ENCODE measurements around the gene SLC12A7. TPM values are rescaled to one million over a fixed set of nuclear protein-coding genes. Genes with fewer than 3 reads are reported as not detected.

The SLC12A7 gene
- total and polyA plus RNA-seq, 4 experiments from 2014 or later: 11.7 to 32.9 (median 26.5) TPM

GRCh38 chr5:1013948-1014301 lies 97.9 kb downstream of the SLC12A7 start:
- Histone ChIP-seq H3K27ac (ENCODE audit: low read depth, low read length) (no peak overlapping the region), H3K4me1 (ENCODE audit: insufficient read depth, low read length) (peaks cover 8% of the 10 kb centered on the region), H3K4me3 (ENCODE audit: low read length in 2 of 2) (no peak overlapping the region), H3K9me3 (ENCODE audit: control insufficient read depth in 1 of 2, low read length in 2 of 2) (no peaks in the 10 kb centered on the region), H3K36me3 (ENCODE audit: insufficient read depth, low read length) (no peaks in the 10 kb centered on the region), H3K27me3 (ENCODE audit: insufficient read depth, low read length) (peaks cover 16% of the 10 kb centered on the region)
- no peaks in the 10 kb centered on the region for H3K36me3 Mint-ChIP-seq
- no peak overlapping the region for H3K27ac Mint-ChIP-seq
- intact Hi-C loops (cut with micrococcal nuclease): no loop called here
- H3K27me3 Mint-ChIP-seq: peaks cover 14 to 18% of the 10 kb centered on the region in 2 donors
- H3K4me3 Mint-ChIP-seq: no peak overlapping the region
- DNase-seq: no peak
- peaks cover 2 to 11% (median 7%) of the 10 kb centered on the region in 4 donors for H3K4me1 Mint-ChIP-seq
- ChIA-PET POLR2A (ENCODE audit: partially characterized antibody) (no interaction called here), CTCF (ENCODE audit: partially characterized antibody) (no interaction called here)
- no peaks in the 10 kb centered on the region for H3K9me3 Mint-ChIP-seq

- Mint-ChIP-seq H3K27me3 (peaks cover 14 to 18% of the 10 kb centered on the region in 2 donors), H3K9me3 (no peaks in the 10 kb centered on the region), H3K27ac (no peak overlapping the region), H3K4me3 (no peak overlapping the region), H3K4me1 (peaks cover 2 to 11% (median 7%) of the 10 kb centered on the region in 4 donors), H3K36me3 (no peaks in the 10 kb centered on the region)
- H3K4me1 ChIP-seq (ENCODE audit: insufficient read depth, low read length): peaks cover 8% of the 10 kb centered on the region
- no peaks in the 10 kb centered on the region for H3K36me3 ChIP-seq (ENCODE audit: insufficient read depth, low read length)
- H3K4me3 ChIP-seq (ENCODE audit: low read length in 2 of 2): no peak overlapping the region
- ChIA-PET POLR2A (ENCODE audit: partially characterized antibody) (no interaction called here), CTCF (ENCODE audit: partially characterized antibody) (no interaction called here)
- no peaks in the 10 kb centered on the region for H3K9me3 ChIP-seq (ENCODE audit: control insufficient read depth in 1 of 2, low read length in 2 of 2)
- H3K27me3 ChIP-seq (ENCODE audit: insufficient read depth, low read length): peaks cover 17% of the 10 kb centered on the region
- intact Hi-C loops (cut with micrococcal nuclease): no loop called here
- no peak for DNase-seq
- H3K27ac ChIP-seq (ENCODE audit: low read depth, low read length): no peak overlapping the region
Observed at GRCh38 chr5:1013238-1013947, 98.5 kb downstream of the SLC12A7 start.

- H3K27me3 ChIP-seq (ENCODE audit: insufficient read depth, low read length): peaks cover 22% of the 10 kb centered on the region
- Mint-ChIP-seq H3K36me3 (no peaks in the 10 kb centered on the region), H3K9me3 (no peaks in the 10 kb centered on the region), H3K4me1 (peaks cover 2 to 13% (median 7%) of the 10 kb centered on the region in 4 donors), H3K4me3 (no peak overlapping the region), H3K27me3 (peaks cover 17 to 21% of the 10 kb centered on the region in 2 donors), H3K27ac (no peak overlapping the region)
- no peak overlapping the region for H3K4me3 ChIP-seq (ENCODE audit: low read length in 2 of 2)
- no peak overlapping the region for H3K27ac ChIP-seq (ENCODE audit: low read depth, low read length)
- intact Hi-C loops (cut with micrococcal nuclease): no loop called here
- H3K4me1 ChIP-seq (ENCODE audit: insufficient read depth, low read length): peaks cover 8% of the 10 kb centered on the region
- DNase-seq: no peak
- POLR2A ChIA-PET (ENCODE audit: partially characterized antibody): no interaction called here
- CTCF ChIA-PET (ENCODE audit: partially characterized antibody): no interaction called here
- no peaks in the 10 kb centered on the region for H3K36me3 ChIP-seq (ENCODE audit: insufficient read depth, low read length)
- no peaks in the 10 kb centered on the region for H3K9me3 ChIP-seq (ENCODE audit: control insufficient read depth in 1 of 2, low read length in 2 of 2)
Observed at GRCh38 chr5:1012900-1013237, 99.0 kb downstream of the SLC12A7 start.

- Histone ChIP-seq H3K27ac (ENCODE audit: low read depth, low read length) (no peak overlapping the region), H3K9me3 (ENCODE audit: control insufficient read depth in 1 of 2, low read length in 2 of 2) (no peaks in the 10 kb centered on the region), H3K36me3 (ENCODE audit: insufficient read depth, low read length) (no peaks in the 10 kb centered on the region), H3K4me1 (ENCODE audit: insufficient read depth, low read length) (peaks cover 8% of the 10 kb centered on the region), H3K4me3 (ENCODE audit: low read length in 2 of 2) (no peak overlapping the region), H3K27me3 (ENCODE audit: insufficient read depth, low read length) (peaks cover 24% of the 10 kb centered on the region)
- intact Hi-C loops (cut with micrococcal nuclease): no loop called here
- ChIA-PET CTCF (ENCODE audit: partially characterized antibody) (interaction anchor here (1.4 kb wide), 1 partner anchor 91 kb away, joined by 3 read pairs; no protein-coding TSS in a partner anchor), POLR2A (ENCODE audit: partially characterized antibody) (no interaction called here)
- H3K4me3 Mint-ChIP-seq: no peak overlapping the region
- H3K4me1 Mint-ChIP-seq: peaks cover 2 to 18% (median 8%) of the 10 kb centered on the region in 4 donors
- no peaks in the 10 kb centered on the region for H3K9me3 Mint-ChIP-seq
- H3K27me3 Mint-ChIP-seq: peaks cover 20 to 24% of the 10 kb centered on the region in 2 donors
- H3K27ac Mint-ChIP-seq: no peak overlapping the region
- no peaks in the 10 kb centered on the region for H3K36me3 Mint-ChIP-seq
- no peak for DNase-seq
Observed at GRCh38 chr5:1012313-1012841, 99.5 kb downstream of the SLC12A7 start.

- no peak overlapping the region for H3K27ac Mint-ChIP-seq
- H3K9me3 Mint-ChIP-seq: no peaks in the 10 kb centered on the region
- no peak overlapping the region for H3K27ac ChIP-seq (ENCODE audit: low read depth, low read length)
- H3K27me3 Mint-ChIP-seq: peaks cover 23 to 29% of the 10 kb centered on the region in 2 donors
- POLR2A ChIA-PET (ENCODE audit: partially characterized antibody): no interaction called here
- peaks cover 24% of the 10 kb centered on the region for H3K27me3 ChIP-seq (ENCODE audit: insufficient read depth, low read length)
- H3K4me3 Mint-ChIP-seq: peak overlapping the region in 2 of 8 donors; percentile 25 to 27
- no peaks in the 10 kb centered on the region for H3K36me3 ChIP-seq (ENCODE audit: insufficient read depth, low read length)
- peaks cover 8% of the 10 kb centered on the region for H3K4me1 ChIP-seq (ENCODE audit: insufficient read depth, low read length)
- no peaks in the 10 kb centered on the region for H3K36me3 Mint-ChIP-seq
- peaks cover 2 to 22% (median 8%) of the 10 kb centered on the region in 4 donors for H3K4me1 Mint-ChIP-seq
- DNase-seq: no peak
- no peaks in the 10 kb centered on the region for H3K9me3 ChIP-seq (ENCODE audit: control insufficient read depth in 1 of 2, low read length in 2 of 2)
- H3K4me3 ChIP-seq (ENCODE audit: low read length in 2 of 2): no peak overlapping the region
- CTCF ChIA-PET (ENCODE audit: partially characterized antibody): interaction anchor here (1.4 kb wide), 1 partner anchor 90 kb away, joined by 3 read pairs; no protein-coding TSS in a partner anchor
- intact Hi-C loops (cut with micrococcal nuclease): no loop called here
Observed at GRCh38 chr5:1011741-1012312, 100.0 kb downstream of the SLC12A7 start.

GRCh38 chr5:1011226-1011631 lies 100.6 kb downstream of the SLC12A7 start:
- no peak overlapping the region for H3K27ac Mint-ChIP-seq
- peaks cover 2 to 28% (median 8%) of the 10 kb centered on the region in 4 donors for H3K4me1 Mint-ChIP-seq
- peaks cover 23 to 34% of the 10 kb centered on the region in 2 donors for H3K27me3 Mint-ChIP-seq
- Histone ChIP-seq H3K9me3 (ENCODE audit: control insufficient read depth in 1 of 2, low read length in 2 of 2) (no peaks in the 10 kb centered on the region), H3K27ac (ENCODE audit: low read depth, low read length) (no peak overlapping the region), H3K4me1 (ENCODE audit: insufficient read depth, low read length) (peaks cover 8% of the 10 kb centered on the region), H3K27me3 (ENCODE audit: insufficient read depth, low read length) (peaks cover 24% of the 10 kb centered on the region), H3K36me3 (ENCODE audit: insufficient read depth, low read length) (no peaks in the 10 kb centered on the region), H3K4me3 (ENCODE audit: low read length in 2 of 2) (no peak overlapping the region)
- POLR2A ChIA-PET (ENCODE audit: partially characterized antibody): interaction anchor here (1.0 kb wide), 1 partner anchor 9 kb away, joined by 4 read pairs; no protein-coding TSS in a partner anchor
- peak overlapping the region in 4 of 8 donors; percentile 2 to 57 (median 50) for H3K4me3 Mint-ChIP-seq
- DNase-seq: peak; percentile 34 to 52 (median 44)
- no peaks in the 10 kb centered on the region for H3K9me3 Mint-ChIP-seq
- intact Hi-C loops (cut with micrococcal nuclease): no loop called here
- CTCF ChIA-PET (ENCODE audit: partially characterized antibody): interaction anchor here (0.6 to 1.4 kb wide), 3 partner anchors 56 to 89 kb away, joined by 3 to 4 read pairs (median 3); no protein-coding TSS in a partner anchor
- no peaks in the 10 kb centered on the region for H3K36me3 Mint-ChIP-seq

GRCh38 chr5:1010641-1011046 lies 101.2 kb downstream of the SLC12A7 start:
- H3K27ac Mint-ChIP-seq: no peak overlapping the region
- ChIA-PET CTCF (ENCODE audit: partially characterized antibody) (interaction anchor here (0.6 to 0.9 kb wide), 2 partner anchors 56 to 87 kb away, joined by 3 to 4 read pairs; no protein-coding TSS in a partner anchor), POLR2A (ENCODE audit: partially characterized antibody) (interaction anchor here (1.0 kb wide), 1 partner anchor 9 kb away, joined by 4 read pairs; no protein-coding TSS in a partner anchor)
- peaks cover 25 to 40% of the 10 kb centered on the region in 2 donors for H3K27me3 Mint-ChIP-seq
- no peaks in the 10 kb centered on the region for H3K36me3 Mint-ChIP-seq
- no peak overlapping the region for H3K27ac ChIP-seq (ENCODE audit: low read depth, low read length)
- H3K4me3 ChIP-seq (ENCODE audit: low read length in 2 of 2): no peak overlapping the region
- H3K36me3 ChIP-seq (ENCODE audit: insufficient read depth, low read length): no peaks in the 10 kb centered on the region
- H3K9me3 ChIP-seq (ENCODE audit: control insufficient read depth in 1 of 2, low read length in 2 of 2): no peaks in the 10 kb centered on the region
- peaks cover 9% of the 10 kb centered on the region for H3K4me1 ChIP-seq (ENCODE audit: insufficient read depth, low read length)
- H3K4me1 Mint-ChIP-seq: peaks cover 4 to 34% (median 11%) of the 10 kb centered on the region in 4 donors
- no peak for DNase-seq
- peaks cover 26% of the 10 kb centered on the region for H3K27me3 ChIP-seq (ENCODE audit: insufficient read depth, low read length)
- H3K9me3 Mint-ChIP-seq: no peaks in the 10 kb centered on the region
- intact Hi-C loops (cut with micrococcal nuclease): no loop called here
- peak overlapping the region in 4 of 8 donors; percentile 32 to 57 (median 47) for H3K4me3 Mint-ChIP-seq
